Left ventricle myocardium inferior (tissue), 1 donor: Measurements from ENCODE around the gene ARHGAP26. TPM values are rescaled to one million over a fixed set of nuclear protein-coding genes. Genes with fewer than 3 reads are reported as not detected.
A peak's percentile ranks its signal among the peaks of the same experiment; 100 is the strongest.

Source experiments
- DNase-seq: peaks from one replicate; pipeline ENCODE4 v3.0.0-alpha.2; 2020
- H3K27ac ChIP-seq: fragments of 200-600 bp; replicated peaks from 2 replicates; pipeline ENCODE4 v1.8.0; 2021
- H3K27me3 ChIP-seq: fragments of 200-600 bp; 2 replicates; pipeline ENCODE4 v1.8.0; 2021; ENCODE audit warnings: low read depth
- H3K36me3 ChIP-seq: fragments of 200-600 bp; 2 replicates; pipeline ENCODE4 v1.8.0; 2021
- H3K4me1 ChIP-seq: fragments of 200-600 bp; 2 replicates; pipeline ENCODE4 v1.8.0; 2021
- H3K4me3 ChIP-seq: fragments of 200-600 bp; 2 replicates; pipeline ENCODE4 v1.8.0; 2021; ENCODE audit warnings: mild to moderate bottlenecking, moderate library complexity
- H3K9me3 ChIP-seq: fragments of 200-600 bp; replicated peaks from 2 replicates; pipeline ENCODE4 v1.8.0; 2021
- CTCF ChIP-seq: fragments of 200-600 bp; IDR thresholded peaks from 2 replicates; pipeline ENCODE4 v1.8.0; 2021; ENCODE audit warnings: antibody characterized with exemption, mild to moderate bottlenecking, borderline replicate concordance
- intact Hi-C: fragments of 100-400 bp; cut with micrococcal nuclease; formaldehyde crosslinking; loops from one replicate; pipeline ENCODE4 v1.11.0; 2022
- total RNA-seq: library from RNA; stranded (reverse); fragmentation: NEBNext Ultra II Directional; extraction: Animal tissue kit (Norgen Biotek cat#: 25700); gene quantifications from one replicate; pipeline ENCODE4 v1.2.1, GENCODE V29; 2021
- donor health status: DM: no; HTN: yes; CAD: no; lungs with severe emphysema.

Gene ARHGAP26
- total RNA-seq, 1 donor from 2014 or later, result 35.7 TPM

DNA sequence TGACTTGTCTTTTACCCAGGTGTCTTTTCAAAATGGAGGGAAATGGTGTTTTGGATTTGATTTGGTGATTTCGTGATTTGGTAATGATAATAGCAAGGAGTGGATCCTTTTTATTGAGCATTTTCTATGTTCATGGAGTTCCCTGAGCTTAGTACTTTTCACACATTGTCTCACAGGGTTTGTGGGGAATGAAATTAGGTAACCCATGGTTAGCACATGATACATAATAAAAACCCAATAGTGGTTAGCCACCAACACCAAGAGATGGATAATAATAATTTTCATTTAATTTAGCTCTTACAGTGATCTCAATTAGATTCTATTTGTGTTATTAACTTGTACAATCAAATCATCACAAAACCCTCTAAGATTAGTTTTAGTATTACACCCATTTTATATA is 65.4 kb downstream of the ARHGAP26 start:
- no peak overlapping the region for H3K4me3 ChIP-seq
- H3K27ac ChIP-seq, result no peak overlapping the region
- no peaks in the 10 kb centered on the region for H3K36me3 ChIP-seq
- no peaks in the 10 kb centered on the region for H3K27me3 ChIP-seq
- intact Hi-C loops, result no loop called here
- H3K9me3 ChIP-seq, result no peaks in the 10 kb centered on the region
- TF ChIP-seq CTCF, result no peak
- no peak for DNase-seq
- peaks cover 64% of the 10 kb centered on the region for H3K4me1 ChIP-seq

DNA sequence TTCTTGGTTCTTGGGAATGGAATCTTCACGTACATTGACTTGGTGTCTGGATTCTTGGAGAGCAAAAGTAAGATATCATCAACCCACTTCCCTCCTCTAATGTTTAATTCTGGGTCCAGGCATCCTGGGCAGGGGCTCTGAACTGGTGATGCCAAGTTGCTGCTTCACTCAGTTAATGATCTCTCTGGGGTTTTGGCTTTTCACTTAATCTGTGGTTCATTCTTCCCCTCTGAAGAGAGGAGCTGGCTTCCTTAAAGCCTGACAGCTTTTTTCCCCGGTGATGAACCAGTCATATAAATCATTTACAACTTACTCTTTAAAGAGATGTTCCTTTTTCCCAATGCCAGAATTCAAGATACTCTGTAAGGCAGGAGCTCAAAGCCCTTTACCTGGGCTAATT is 65.9 kb downstream of the ARHGAP26 start:
- H3K36me3 ChIP-seq, result no peaks in the 10 kb centered on the region
- intact Hi-C loops, result no loop called here
- no peaks in the 10 kb centered on the region for H3K9me3 ChIP-seq
- H3K4me3 ChIP-seq, result no peak overlapping the region
- H3K4me1 ChIP-seq, result peaks cover 64% of the 10 kb centered on the region
- no peak for DNase-seq
- no peaks in the 10 kb centered on the region for H3K27me3 ChIP-seq
- no peak for TF ChIP-seq CTCF
- no peak overlapping the region for H3K27ac ChIP-seq

DNA sequence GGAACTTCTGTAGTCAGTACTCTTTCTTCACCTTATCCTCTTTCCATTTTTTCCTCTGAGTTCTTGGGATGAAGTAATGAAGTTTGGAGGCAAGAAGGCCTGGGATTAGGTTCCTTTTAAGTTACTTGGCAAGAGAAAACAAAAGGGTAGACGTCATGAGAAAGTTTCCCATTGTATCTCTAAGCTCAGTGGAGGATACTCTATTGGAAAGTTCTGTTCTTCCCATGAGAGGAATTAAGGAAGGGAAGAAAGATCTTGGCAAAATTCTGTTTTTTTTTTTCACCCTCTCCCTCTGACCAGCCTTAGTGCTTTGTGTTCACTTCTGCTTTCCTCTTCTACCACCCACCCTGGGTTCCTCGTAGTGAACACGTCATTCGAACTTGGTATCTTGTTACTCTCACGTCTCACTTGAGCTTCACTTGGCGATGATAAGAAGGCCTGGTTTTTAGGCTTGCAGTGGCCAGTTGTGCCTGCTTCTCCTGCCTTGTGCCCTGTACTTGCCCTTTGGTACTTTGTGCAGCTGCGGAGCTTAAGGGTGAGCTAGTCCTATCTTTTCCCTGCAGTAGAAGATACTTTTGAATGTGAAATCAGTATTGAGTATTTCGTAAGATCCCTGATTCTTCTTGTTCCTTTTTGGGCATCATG is 67.0 kb downstream of the ARHGAP26 start:
- peak overlapping the region; percentile 52 for H3K27ac ChIP-seq
- DNase-seq, result no peak
- peaks cover 72% of the 10 kb centered on the region for H3K4me1 ChIP-seq
- H3K27me3 ChIP-seq, result no peaks in the 10 kb centered on the region
- H3K36me3 ChIP-seq, result no peaks in the 10 kb centered on the region
- H3K9me3 ChIP-seq, result no peaks in the 10 kb centered on the region
- intact Hi-C loops, result no loop called here
- no peak for TF ChIP-seq CTCF
- H3K4me3 ChIP-seq, result no peak overlapping the region

GRCh38 chr5:142838845-142839244 is 68.7 kb downstream of the ARHGAP26 start:
- no peak for DNase-seq
- no peaks in the 10 kb centered on the region for H3K27me3 ChIP-seq
- H3K27ac ChIP-seq, result peak overlapping the region; percentile 52
- intact Hi-C loops, result no loop called here
- TF ChIP-seq CTCF, result no peak
- H3K9me3 ChIP-seq, result no peaks in the 10 kb centered on the region
- H3K4me1 ChIP-seq, result peaks cover 89% of the 10 kb centered on the region
- no peaks in the 10 kb centered on the region for H3K36me3 ChIP-seq
- H3K4me3 ChIP-seq, result no peak overlapping the region

- TF ChIP-seq CTCF, result no peak
- peak overlapping the region; percentile 70 for H3K27ac ChIP-seq
- peaks cover 90% of the 10 kb centered on the region for H3K4me1 ChIP-seq
- no peaks in the 10 kb centered on the region for H3K27me3 ChIP-seq
- H3K9me3 ChIP-seq, result no peaks in the 10 kb centered on the region
- H3K4me3 ChIP-seq, result no peak overlapping the region
- DNase-seq, result peak; percentile 64
- H3K36me3 ChIP-seq, result no peaks in the 10 kb centered on the region
- intact Hi-C loops, result no loop called here
Observed at GRCh38 chr5:142839711-142840346, 69.7 kb downstream of the ARHGAP26 start.
